ENCODE data around the gene TUBGCP2.
"Not testable (repeated sequence)": the region's sequence is repeated elsewhere in the genome, so short reads cannot be mapped to it uniquely, and the experiment has no call there.

DNA sequence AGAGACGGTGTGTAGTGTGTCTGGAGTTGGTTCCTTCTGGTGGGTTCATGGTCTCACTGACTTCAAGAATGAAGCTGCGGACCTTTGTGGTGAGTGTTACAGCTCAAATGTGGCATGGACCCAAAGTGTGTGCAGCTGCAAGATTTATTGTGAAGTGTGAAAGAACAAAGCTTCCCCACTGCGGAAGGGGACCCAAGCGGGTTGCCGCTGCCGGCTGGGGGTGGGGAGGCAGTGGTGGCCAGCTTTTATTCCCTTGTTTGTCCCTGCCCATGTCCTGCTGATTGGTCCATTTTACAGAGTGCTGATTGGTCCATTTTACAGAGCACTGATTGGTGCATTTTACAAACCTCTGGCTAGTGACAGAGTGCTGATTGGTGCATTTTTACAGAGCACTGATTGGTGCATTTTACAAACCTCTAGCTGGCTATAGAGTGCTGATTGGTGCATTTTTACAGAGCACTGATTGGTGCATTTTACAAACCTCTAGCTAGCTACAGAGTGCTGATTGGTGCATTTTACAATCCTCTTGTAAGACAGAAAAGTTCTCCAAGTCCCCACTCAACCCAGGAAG is 12.3 kb upstream of the TUBGCP2 start:
- TF ChIP-seq, protein P1, sequence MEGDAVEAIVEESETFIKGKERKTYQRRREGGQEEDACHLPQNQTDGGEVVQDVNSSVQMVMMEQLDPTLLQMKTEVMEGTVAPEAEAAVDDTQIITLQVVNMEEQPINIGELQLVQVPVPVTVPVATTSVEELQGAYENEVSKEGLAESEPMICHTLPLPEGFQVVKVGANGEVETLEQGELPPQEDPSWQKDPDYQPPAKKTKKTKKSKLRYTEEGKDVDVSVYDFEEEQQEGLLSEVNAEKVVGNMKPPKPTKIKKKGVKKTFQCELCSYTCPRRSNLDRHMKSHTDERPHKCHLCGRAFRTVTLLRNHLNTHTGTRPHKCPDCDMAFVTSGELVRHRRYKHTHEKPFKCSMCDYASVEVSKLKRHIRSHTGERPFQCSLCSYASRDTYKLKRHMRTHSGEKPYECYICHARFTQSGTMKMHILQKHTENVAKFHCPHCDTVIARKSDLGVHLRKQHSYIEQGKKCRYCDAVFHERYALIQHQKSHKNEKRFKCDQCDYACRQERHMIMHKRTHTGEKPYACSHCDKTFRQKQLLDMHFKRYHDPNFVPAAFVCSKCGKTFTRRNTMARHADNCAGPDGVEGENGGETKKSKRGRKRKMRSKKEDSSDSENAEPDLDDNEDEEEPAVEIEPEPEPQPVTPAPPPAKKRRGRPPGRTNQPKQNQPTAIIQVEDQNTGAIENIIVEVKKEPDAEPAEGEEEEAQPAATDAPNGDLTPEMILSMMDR (IDR thresholded peaks at IDR 0.05; ENCODE audit: low read depth, low read length, poor library complexity, severe bottlenecking): not testable (repeated sequence)
- TF ChIP-seq EZH2phosphoT487 (IDR thresholded peaks at IDR 0.05; ENCODE audit: borderline replicate concordance, low read length): not testable (repeated sequence)
